Measurements from ENCODE around the gene KNDC1.

Gene KNDC1

GRCh38 chr10:133224076-133224475 is 64.1 kb downstream of the KNDC1 start:
- no peak for TF ChIP-seq SPI1 (IDR thresholded peaks at IDR 0.05; ENCODE audit: borderline replicate concordance, low read depth)
- TF ChIP-seq POLR2AphosphoS5 (IDR thresholded peaks at IDR 0.05; ENCODE audit: low read depth): no peak
- TF ChIP-seq, protein P1, sequence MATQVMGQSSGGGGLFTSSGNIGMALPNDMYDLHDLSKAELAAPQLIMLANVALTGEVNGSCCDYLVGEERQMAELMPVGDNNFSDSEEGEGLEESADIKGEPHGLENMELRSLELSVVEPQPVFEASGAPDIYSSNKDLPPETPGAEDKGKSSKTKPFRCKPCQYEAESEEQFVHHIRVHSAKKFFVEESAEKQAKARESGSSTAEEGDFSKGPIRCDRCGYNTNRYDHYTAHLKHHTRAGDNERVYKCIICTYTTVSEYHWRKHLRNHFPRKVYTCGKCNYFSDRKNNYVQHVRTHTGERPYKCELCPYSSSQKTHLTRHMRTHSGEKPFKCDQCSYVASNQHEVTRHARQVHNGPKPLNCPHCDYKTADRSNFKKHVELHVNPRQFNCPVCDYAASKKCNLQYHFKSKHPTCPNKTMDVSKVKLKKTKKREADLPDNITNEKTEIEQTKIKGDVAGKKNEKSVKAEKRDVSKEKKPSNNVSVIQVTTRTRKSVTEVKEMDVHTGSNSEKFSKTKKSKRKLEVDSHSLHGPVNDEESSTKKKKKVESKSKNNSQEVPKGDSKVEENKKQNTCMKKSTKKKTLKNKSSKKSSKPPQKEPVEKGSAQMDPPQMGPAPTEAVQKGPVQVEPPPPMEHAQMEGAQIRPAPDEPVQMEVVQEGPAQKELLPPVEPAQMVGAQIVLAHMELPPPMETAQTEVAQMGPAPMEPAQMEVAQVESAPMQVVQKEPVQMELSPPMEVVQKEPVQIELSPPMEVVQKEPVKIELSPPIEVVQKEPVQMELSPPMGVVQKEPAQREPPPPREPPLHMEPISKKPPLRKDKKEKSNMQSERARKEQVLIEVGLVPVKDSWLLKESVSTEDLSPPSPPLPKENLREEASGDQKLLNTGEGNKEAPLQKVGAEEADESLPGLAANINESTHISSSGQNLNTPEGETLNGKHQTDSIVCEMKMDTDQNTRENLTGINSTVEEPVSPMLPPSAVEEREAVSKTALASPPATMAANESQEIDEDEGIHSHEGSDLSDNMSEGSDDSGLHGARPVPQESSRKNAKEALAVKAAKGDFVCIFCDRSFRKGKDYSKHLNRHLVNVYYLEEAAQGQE (IDR thresholded peaks at IDR 0.05; ENCODE audit: insufficient replicate concordance, low read depth): no peak
- no peak for TF ChIP-seq CTCF (IDR thresholded peaks at IDR 0.05; ENCODE audit: insufficient read depth, low read length)
- TF ChIP-seq GABPA (IDR thresholded peaks at IDR 0.05; ENCODE audit: low read depth): no peak
- Histone ChIP-seq H3K27me3 (ENCODE audit: insufficient read depth, poor library complexity, severe bottlenecking) (peaks cover 36% of the 10 kb centered on the region), H3K27ac (replicated peaks) (no peak overlapping the region), H3K4me3 (replicated peaks; ENCODE audit: insufficient read depth, low read length) (no peak overlapping the region)
- no peak for DNase-seq (ENCODE audit: low read depth in 1 of 2, low spot score in 1 of 2)

- TF ChIP-seq SPI1 (IDR thresholded peaks at IDR 0.05; ENCODE audit: borderline replicate concordance, low read depth) (no peak), POLR2AphosphoS5 (IDR thresholded peaks at IDR 0.05; ENCODE audit: low read depth) (no peak), GABPA (IDR thresholded peaks at IDR 0.05; ENCODE audit: low read depth) (no peak), CTCF (IDR thresholded peaks at IDR 0.05; ENCODE audit: insufficient read depth, low read length) (no peak)
- TF ChIP-seq, protein P1 (IDR thresholded peaks at IDR 0.05; ENCODE audit: insufficient replicate concordance, low read depth): no peak
- Histone ChIP-seq H3K4me3 (replicated peaks; ENCODE audit: insufficient read depth, low read length) (no peak overlapping the region), H3K27ac (replicated peaks) (no peak overlapping the region), H3K27me3 (ENCODE audit: insufficient read depth, poor library complexity, severe bottlenecking) (peaks cover 33% of the 10 kb centered on the region)
- no peak for DNase-seq (ENCODE audit: low read depth in 1 of 2, low spot score in 1 of 2)
These were observed 64.8 kb downstream of the KNDC1 start for GRCh38 chr10:133224756-133225372.

- Histone ChIP-seq H3K4me3 (replicated peaks; ENCODE audit: insufficient read depth, low read length) (no peak overlapping the region), H3K27me3 (ENCODE audit: insufficient read depth, poor library complexity, severe bottlenecking) (peaks cover 33% of the 10 kb centered on the region), H3K27ac (replicated peaks) (no peak overlapping the region)
- DNase-seq (ENCODE audit: low read depth in 1 of 2, low spot score in 1 of 2): no peak
- TF ChIP-seq SPI1 (IDR thresholded peaks at IDR 0.05; ENCODE audit: borderline replicate concordance, low read depth) (peak; percentile 17; the same call in 1 of the 2 replicates), GABPA (IDR thresholded peaks at IDR 0.05; ENCODE audit: low read depth) (no peak)
These were observed 65.7 kb downstream of the KNDC1 start for GRCh38 chr10:133225707-133226191.

DNA sequence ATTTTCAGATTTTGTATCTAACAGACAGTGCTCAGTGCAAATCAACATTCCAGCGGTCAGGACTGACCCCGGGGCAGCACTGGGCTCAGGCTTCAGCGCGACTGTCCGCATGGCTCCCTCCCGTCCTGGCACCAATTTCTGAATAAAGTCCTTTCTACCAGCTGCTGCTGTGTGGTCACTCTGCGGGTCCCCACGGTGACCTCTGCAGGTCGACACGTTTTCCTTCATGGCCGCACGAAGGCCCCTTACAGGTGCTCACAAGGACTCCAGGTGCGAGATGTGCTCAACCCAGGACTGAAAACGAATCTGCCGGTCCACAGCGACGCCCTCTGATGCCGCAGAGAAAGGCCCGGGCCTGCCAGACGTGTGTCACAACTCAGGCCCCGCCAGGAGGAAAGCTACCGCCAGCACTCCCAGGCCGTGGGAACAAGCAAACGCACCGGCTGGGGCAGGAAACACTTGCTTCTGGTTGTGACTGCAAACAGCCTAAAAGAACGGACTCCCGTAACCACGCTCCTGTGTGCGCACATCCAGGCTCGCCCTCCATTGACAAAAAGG is 66.3 kb downstream of the KNDC1 start:
- no peak for DNase-seq (ENCODE audit: low read depth in 1 of 2, low spot score in 1 of 2)
- TF ChIP-seq SPI1 (IDR thresholded peaks at IDR 0.05; ENCODE audit: borderline replicate concordance, low read depth) (no peak), POLR2AphosphoS5 (IDR thresholded peaks at IDR 0.05; ENCODE audit: low read depth) (no peak), CTCF (IDR thresholded peaks at IDR 0.05; ENCODE audit: insufficient read depth, low read length) (no peak)
- TF ChIP-seq, protein P1 (IDR thresholded peaks at IDR 0.05; ENCODE audit: insufficient replicate concordance, low read depth): no peak
- Histone ChIP-seq H3K27ac (replicated peaks) (no peak overlapping the region), H3K27me3 (ENCODE audit: insufficient read depth, poor library complexity, severe bottlenecking) (peaks cover 35% of the 10 kb centered on the region), H3K4me3 (replicated peaks; ENCODE audit: insufficient read depth, low read length) (no peak overlapping the region)
